ENCODE measurements around the gene TEX261.

DNA sequence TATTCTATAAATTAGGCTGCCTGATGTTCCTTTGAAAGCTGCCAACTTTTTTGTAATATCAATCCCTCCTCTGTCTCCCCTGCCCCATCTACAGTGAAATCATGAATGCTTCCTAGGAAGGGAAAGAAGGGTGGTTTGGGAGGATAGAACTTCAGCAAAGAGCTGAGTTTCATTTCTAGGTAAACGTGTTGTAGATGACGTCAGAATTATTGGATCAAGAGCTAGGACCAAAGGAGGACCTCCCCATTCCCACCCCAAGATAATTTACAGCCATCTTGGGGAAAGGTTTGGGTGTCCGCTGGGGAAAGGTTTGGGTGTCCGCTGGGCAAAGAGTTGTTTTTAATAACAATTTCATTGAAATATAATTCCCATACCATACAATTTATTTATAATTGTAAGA, 27.5 kb downstream of the TEX261 start:
- TF ChIP-seq CTCF (IDR thresholded peaks at IDR 0.05; ENCODE audit: low read length) (no peak), EZH2phosphoT487 (IDR thresholded peaks at IDR 0.05; ENCODE audit: low read length) (no peak), EZH2 (optimal IDR thresholded peaks at IDR 0.05; ENCODE audit: low read depth, low read length) (no peak)
